HFF-Myc (cell line): ENCODE data around the gene RBM4.

Source experiments
- DNase-seq: peaks from one replicate; pipeline ENCODE4 v3.0.0-alpha.2; 2011; ENCODE audit warnings: low read depth; ENCODE audit errors: extremely low read depth
- H3K4me3 ChIP-seq: replicated peaks from 2 replicates; pipeline ENCODE4 v1.5.1; 2011; ENCODE audit warnings: low read depth, mild to moderate bottlenecking, control low read depth, low read length
- CTCF ChIP-seq: IDR thresholded peaks from 2 replicates; pipeline ENCODE4 v1.5.1; 2012; ENCODE audit warnings: mild to moderate bottlenecking, low read depth, low read length, control low read depth; ENCODE audit errors: missing control alignments

The RBM4 gene

GRCh38 chr11:66619080-66619554, 19.4 kb upstream of the RBM4 start:
- H3K4me3 ChIP-seq = peak overlapping the region; percentile 74
- TF ChIP-seq CTCF = no peak

GRCh38 chr11:66624450-66624849, 14.1 kb upstream of the RBM4 start:
- no peak for DNase-seq
- no peak for TF ChIP-seq CTCF
- H3K4me3 ChIP-seq = no peak overlapping the region

More at GRCh38 chr11:66619080-66619554, 19.4 kb upstream of the RBM4 start:
- DNase-seq = no peak

GRCh38 chr11:66625041-66625751, 13.3 kb upstream of the RBM4 start:
- DNase-seq = no peak
- TF ChIP-seq CTCF = no peak

GRCh38 chr11:66625752-66626149, 12.8 kb upstream of the RBM4 start:
- H3K4me3 ChIP-seq = no peak overlapping the region
- no peak for DNase-seq
- TF ChIP-seq CTCF = no peak

More at GRCh38 chr11:66625041-66625751, 13.3 kb upstream of the RBM4 start:
- H3K4me3 ChIP-seq = no peak overlapping the region

- DNase-seq = no peak
- TF ChIP-seq CTCF = no peak
- no peak overlapping the region for H3K4me3 ChIP-seq
These were observed 12.1 kb upstream of the RBM4 start for GRCh38 chr11:66626382-66626781.

GRCh38 chr11:66626926-66627325, 11.6 kb upstream of the RBM4 start:
- no peak overlapping the region for H3K4me3 ChIP-seq
- no peak for TF ChIP-seq CTCF
- DNase-seq = no peak

GRCh38 chr11:66628061-66628603, 10.4 kb upstream of the RBM4 start:
- no peak for DNase-seq
- H3K4me3 ChIP-seq = no peak overlapping the region
- no peak for TF ChIP-seq CTCF
